ENCODE measurements around the gene RAD52. TPM values are rescaled to one million over a fixed set of nuclear protein-coding genes. Genes with fewer than 3 reads are reported as not detected.

The RAD52 gene
- total RNA-seq, 1 experiment from 2014 or later, result 15.3 TPM

DNA sequence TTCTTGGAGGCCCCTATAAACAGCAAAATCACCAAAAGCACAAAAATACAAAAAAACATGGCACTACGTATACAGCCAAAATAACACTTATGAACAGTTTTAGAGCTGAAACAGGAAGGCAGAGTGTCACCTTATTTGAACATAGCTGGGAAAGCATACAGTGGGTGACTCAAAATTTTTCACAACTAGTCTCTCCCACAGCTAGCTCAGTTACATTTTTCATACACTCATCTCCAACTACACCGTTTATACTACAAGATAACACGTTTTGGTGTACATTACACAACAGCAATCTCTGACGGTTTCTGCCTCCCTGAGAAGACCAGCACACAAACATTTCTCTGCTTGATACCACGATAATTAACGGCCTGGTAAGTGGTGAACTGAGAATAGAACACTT lies 2.9 kb downstream of the RAD52 start:
- Mint-ChIP-seq H3K4me1 (peaks cover 3 to 10% of the 10 kb centered on the region in 2 experiments; a peak in 3 of 4 replicates), H3K9me3 (peaks cover 0 to 6% of the 10 kb centered on the region in 2 experiments; a peak in 1 of 5 replicates), H3K27me3 (ENCODE audit: low read depth) (no peaks in the 10 kb centered on the region), H3K4me3 (no peak overlapping the region), H3K27ac (no peak overlapping the region; a peak in 1 of 7 replicates), H3K36me3 (ENCODE audit: insufficient read depth in 1 of 3, low read depth in 3 of 3) (peaks cover 6 to 30% (median 21%) of the 10 kb centered on the region in 3 experiments; a peak in 6 of 7 replicates)
- no peak overlapping the region for H2BK15ac ChIP-seq (ENCODE audit: low read depth, low read length)
- no peak overlapping the region for H4K8ac ChIP-seq (replicated peaks; ENCODE audit: insufficient read length, low read depth, low read length)
- no peak overlapping the region for H3K4ac ChIP-seq (ENCODE audit: low read depth, low read length)
- H2BK20ac ChIP-seq (ENCODE audit: low read depth, low read length, poor library complexity, severe bottlenecking), result no peak overlapping the region
- WGBS (ENCODE audit: extremely low coverage, insufficient read length, low lambda C conversion rate), result 100% methylated on average over 1 of the region's 6 CpGs
- no peaks in the 10 kb centered on the region for H3K79me1 ChIP-seq (ENCODE audit: insufficient read depth, low read depth, low read length, poor library complexity, severe bottlenecking)
- H2BK12ac ChIP-seq (ENCODE audit: insufficient read length, low read depth, low read length), result no peak overlapping the region
- no peak overlapping the region for H4K91ac ChIP-seq (ENCODE audit: insufficient read length, low read depth, low read length)
- H3K56ac ChIP-seq (ENCODE audit: insufficient read length, low read depth, low read length), result no peak overlapping the region
- no peaks in the 10 kb centered on the region for H3K23me2 ChIP-seq (ENCODE audit: insufficient read length, low read depth, low read length, poor library complexity, severe bottlenecking)
- no peak overlapping the region for H3K23ac ChIP-seq (ENCODE audit: insufficient read length, low read depth, low read length)
- no peak overlapping the region for H3K18ac ChIP-seq (ENCODE audit: insufficient read length, low read depth, low read length)
- H3K79me2 ChIP-seq (ENCODE audit: insufficient read depth, low read length), result peaks cover 3% of the 10 kb centered on the region; the same call in 1 of the 2 replicates
- no peak overlapping the region for H3K9ac ChIP-seq (ENCODE audit: extremely low read depth, insufficient read length, low read length)
- no peak overlapping the region for H3T11ph ChIP-seq (ENCODE audit: low read length)
- no peak overlapping the region for H2AK5ac ChIP-seq (ENCODE audit: insufficient read length, low read length)
- H3K27me3 ChIP-seq (ENCODE audit: insufficient read depth, low read length), result no peaks in the 10 kb centered on the region
- no peaks in the 10 kb centered on the region for H4K20me1 ChIP-seq (ENCODE audit: control insufficient read depth, insufficient read depth, insufficient read length)
- no peak overlapping the region for H3K14ac ChIP-seq (ENCODE audit: insufficient read depth, low read length)
- H2AFZ ChIP-seq (ENCODE audit: low read length), result no peak overlapping the region
- H3K27ac ChIP-seq (ENCODE audit: insufficient read length, low read depth, low read length), result no peak overlapping the region
- H3K4me2 ChIP-seq (ENCODE audit: insufficient read depth, insufficient read length, low read length), result no peak overlapping the region
- TF ChIP-seq, protein P1, sequence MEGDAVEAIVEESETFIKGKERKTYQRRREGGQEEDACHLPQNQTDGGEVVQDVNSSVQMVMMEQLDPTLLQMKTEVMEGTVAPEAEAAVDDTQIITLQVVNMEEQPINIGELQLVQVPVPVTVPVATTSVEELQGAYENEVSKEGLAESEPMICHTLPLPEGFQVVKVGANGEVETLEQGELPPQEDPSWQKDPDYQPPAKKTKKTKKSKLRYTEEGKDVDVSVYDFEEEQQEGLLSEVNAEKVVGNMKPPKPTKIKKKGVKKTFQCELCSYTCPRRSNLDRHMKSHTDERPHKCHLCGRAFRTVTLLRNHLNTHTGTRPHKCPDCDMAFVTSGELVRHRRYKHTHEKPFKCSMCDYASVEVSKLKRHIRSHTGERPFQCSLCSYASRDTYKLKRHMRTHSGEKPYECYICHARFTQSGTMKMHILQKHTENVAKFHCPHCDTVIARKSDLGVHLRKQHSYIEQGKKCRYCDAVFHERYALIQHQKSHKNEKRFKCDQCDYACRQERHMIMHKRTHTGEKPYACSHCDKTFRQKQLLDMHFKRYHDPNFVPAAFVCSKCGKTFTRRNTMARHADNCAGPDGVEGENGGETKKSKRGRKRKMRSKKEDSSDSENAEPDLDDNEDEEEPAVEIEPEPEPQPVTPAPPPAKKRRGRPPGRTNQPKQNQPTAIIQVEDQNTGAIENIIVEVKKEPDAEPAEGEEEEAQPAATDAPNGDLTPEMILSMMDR (conservative IDR thresholded peaks at IDR 0.05), result no peak
- H2BK5ac ChIP-seq (ENCODE audit: insufficient read length, low read length), result no peak overlapping the region
- DNase-seq, result no peak
- H2BK120ac ChIP-seq (ENCODE audit: low read depth, low read length, poor library complexity, severe bottlenecking), result no peak overlapping the region
- no peak overlapping the region for H4K5ac ChIP-seq (ENCODE audit: insufficient read length, low read depth, low read length)
- no peaks in the 10 kb centered on the region; the same call in 1 of the 2 replicates for H3K4me1 ChIP-seq (ENCODE audit: insufficient read depth, low read length)
- no peaks in the 10 kb centered on the region for H3K9me3 ChIP-seq (ENCODE audit: control insufficient read depth, low read depth, low read length)
